IPS DF 4.7 (cell line): ENCODE results near the gene KIF17.

ENCODE experiments used
- DNase-seq: peaks from one replicate; pipeline ENCODE4 v3.0.0-alpha.2; 2013; ENCODE audit warnings: low spot score; ENCODE audit errors: extremely low read depth

The KIF17 gene

GRCh38 chr1:20711285-20712214 is 6.3 kb downstream of the KIF17 start:
- no peak for DNase-seq

GRCh38 chr1:20710469-20711284 is 7.1 kb downstream of the KIF17 start:
- no peak for DNase-seq

GRCh38 chr1:20709868-20710267 is 7.9 kb downstream of the KIF17 start:
- no peak for DNase-seq

- no peak for DNase-seq
These were observed 8.9 kb downstream of the KIF17 start for GRCh38 chr1:20708891-20709290.

GRCh38 chr1:20708057-20708456 is 9.8 kb downstream of the KIF17 start:
- no peak for DNase-seq

GRCh38 chr1:20706841-20707240 is 11.0 kb downstream of the KIF17 start:
- no peak for DNase-seq

- no peak for DNase-seq
These were observed 12.5 kb downstream of the KIF17 start for GRCh38 chr1:20705203-20705755.

- DNase-seq: no peak
These were observed 13.2 kb downstream of the KIF17 start for GRCh38 chr1:20704390-20705202.

GRCh38 chr1:20703124-20703756 is 14.6 kb downstream of the KIF17 start:
- DNase-seq: no peak

- no peak for DNase-seq
These were observed 15.4 kb downstream of the KIF17 start for GRCh38 chr1:20702416-20702815.

GRCh38 chr1:20701847-20702246 is 16.0 kb downstream of the KIF17 start:
- no peak for DNase-seq

- no peak for DNase-seq
These were observed 16.4 kb downstream of the KIF17 start for GRCh38 chr1:20701446-20701845.

GRCh38 chr1:20700636-20701215 is 17.1 kb downstream of the KIF17 start:
- no peak for DNase-seq

GRCh38 chr1:20699558-20699957 is 18.2 kb downstream of the KIF17 start:
- no peak for DNase-seq

GRCh38 chr1:20698195-20698910 is 19.5 kb downstream of the KIF17 start:
- no peak for DNase-seq

- no peak for DNase-seq
These were observed 20.2 kb downstream of the KIF17 start for GRCh38 chr1:20697563-20697962.

- no peak for DNase-seq
These were observed 21.1 kb downstream of the KIF17 start for GRCh38 chr1:20696397-20697333.

- no peak for DNase-seq
These were observed 22.3 kb downstream of the KIF17 start for GRCh38 chr1:20695515-20695914.

- no peak for DNase-seq
These were observed 24.2 kb downstream of the KIF17 start for GRCh38 chr1:20693623-20694022.
